HCT116 (cell line): ENCODE data around the gene CCDC187. TPM values are rescaled to one million over a fixed set of nuclear protein-coding genes. Genes with fewer than 3 reads are reported as not detected.

Experiments used
- ATAC-seq: fragments of 200-7000 bp; cut with Tn5 transposase; 2 replicates; pipeline ENCODE4 v1.9.1; 2020; ENCODE audit warnings: mild to moderate bottlenecking, moderate library complexity
- BruUV-seq: library from RNA; stranded (reverse); fragments of 400-500 nt; replicated peaks from 2 replicates; lab custom pipeline; 2021; lab: Mats Ljungman, UMichigan
- CTCF ChIA-PET: fragments of 300-600 bp; sonication (Branson Sonifier 250); formaldehyde crosslinking; loops from one replicate; lab custom pipeline; 2021; ENCODE audit warnings: antibody characterized with exemption; lab: Charles Lee
- POLR2A ChIA-PET: fragments of 300-600, 350-600 bp; sonication (Branson Sonifier 250); formaldehyde crosslinking; loops from one replicate; lab custom pipeline; 2021; ENCODE audit warnings: antibody characterized with exemption; lab: Charles Lee
- RAD21 ChIA-PET, 2 experiments: fragments of 300-600 bp; sonication (Branson Sonifier 250); formaldehyde crosslinking; loops; one replicate each; lab custom pipeline; 2023; ENCODE audit warnings: low total read pairs in 2 of 2; ENCODE audit not compliant: uncharacterized antibody in 2 of 2, unreplicated experiment in 2 of 2, low non-redundant PET in 1 of 2; lab: Charles Lee
- DNase-seq: peaks from one replicate; pipeline ENCODE4 v3.0.0-alpha.2; 2010; ENCODE audit warnings: low read depth, low spot score
- H2AFZ ChIP-seq: fragments of 200-600 bp; shearing (Covaris generic), sonication (generic); 2 replicates; pipeline ENCODE4 v1.6.1; 2017; ENCODE audit warnings: low read depth, mixed run types, mixed read lengths, antibody characterized with exemption, low read length; ENCODE audit not compliant: poor library complexity, severe bottlenecking
- H3K27ac ChIP-seq: 2 replicates; pipeline ENCODE4 v1.5.1; 2012; ENCODE audit warnings: low read depth, low read length
- H3K27me3 ChIP-seq: fragments of 200-600 bp; sonication (generic); 2 replicates; pipeline ENCODE4 v1.6.1; 2016; ENCODE audit warnings: mixed run types, low read length, mixed read lengths; ENCODE audit not compliant: insufficient read depth
- H3K36me3 ChIP-seq, 2 experiments: fragments of 200-500 bp in 1 of 2; fragments of 200-600 bp in 1 of 2; sonication (Bioruptor generic) in 1 of 2; sonication (generic) in 1 of 2; 2 replicates each; pipeline versions ENCODE4 v1.5.1 to v1.6.1; 2014 to 2016; ENCODE audit warnings: low read length in 2 of 2, inconsistent platforms in 1 of 2, mixed read lengths in 1 of 2, mixed run types in 1 of 2; ENCODE audit not compliant: insufficient read depth in 2 of 2, control insufficient read depth in 1 of 2
- H3K4me1 ChIP-seq, 2 experiments: fragments of 200-600 bp in 1 of 2; sonication (generic) in 1 of 2; 2 replicates each; pipeline versions ENCODE4 v1.5.1 to v1.6.1; 2012 to 2017; ENCODE audit warnings: low read length in 2 of 2, inconsistent platforms in 1 of 2, mild to moderate bottlenecking in 1 of 2, mixed read lengths in 1 of 2, mixed run types in 1 of 2, moderate library complexity in 1 of 2; ENCODE audit not compliant: insufficient read depth in 2 of 2, control insufficient read depth in 1 of 2
- H3K4me2 ChIP-seq: fragments of 200-600 bp; sonication (generic); 2 replicates; pipeline ENCODE4 v1.6.1; 2017; ENCODE audit warnings: mixed run types, low read length, mixed read lengths
- H3K4me3 ChIP-seq, 2 experiments: fragments of 200-600 bp in 1 of 2; sonication (generic) in 1 of 2; replicated peaks in 1 of 2; 2 replicates each; pipeline ENCODE4 v1.5.1; 2011 to 2016; ENCODE audit warnings: low read length in 2 of 2, control low read depth in 1 of 2, low read depth in 1 of 2, mild to moderate bottlenecking in 1 of 2, mixed read lengths in 1 of 2, mixed run types in 1 of 2
- H3K79me2 ChIP-seq: fragments of 200-600 bp; sonication (generic); 2 replicates; pipeline ENCODE4 v1.6.1; 2017; ENCODE audit warnings: mild to moderate bottlenecking, mixed run types, low read length, moderate library complexity, mixed read lengths; ENCODE audit not compliant: insufficient read depth
- H3K9ac ChIP-seq: fragments of 200-600 bp; sonication (generic); 2 replicates; pipeline ENCODE4 v1.6.1; 2016; ENCODE audit warnings: low read length, mixed read lengths
- H3K9me2 ChIP-seq: fragments of 200-600 bp; sonication (generic), shearing (Covaris generic); 2 replicates; pipeline ENCODE4 v1.6.1; 2017; ENCODE audit warnings: mixed run types, mild to moderate bottlenecking, moderate library complexity; ENCODE audit not compliant: insufficient read depth
- H3K9me3 ChIP-seq, 2 experiments: fragments of 200-500 bp in 1 of 2; fragments of 200-600 bp in 1 of 2; sonication (Bioruptor generic) in 1 of 2; sonication (generic) in 1 of 2; 2 replicates each; pipeline ENCODE4 v1.6.1; 2014 to 2017; ENCODE audit warnings: low read length in 2 of 2, mixed read lengths in 2 of 2, inconsistent platforms in 1 of 2, low read depth in 1 of 2, mild to moderate bottlenecking in 1 of 2, mixed run types in 1 of 2, moderate library complexity in 1 of 2; ENCODE audit not compliant: control insufficient read depth in 1 of 2, insufficient read depth in 1 of 2
- H4K20me1 ChIP-seq: fragments of 200-600 bp; sonication (generic), shearing (Covaris generic); 2 replicates; pipeline ENCODE4 v1.6.1; 2017; ENCODE audit warnings: mixed run types, mild to moderate bottlenecking, moderate library complexity; ENCODE audit not compliant: insufficient read depth
- ATF3 ChIP-seq: IDR thresholded peaks from 2 replicates; pipeline ENCODE4 v1.6.1; 2012
- CEBPB ChIP-seq: IDR thresholded peaks from 2 replicates; pipeline ENCODE4 v1.6.1; 2012; ENCODE audit warnings: low read depth
- EZH2 ChIP-seq: fragments of 200-600 bp; sonication (generic); IDR thresholded peaks from 2 replicates; pipeline ENCODE4 v1.6.1; 2017; ENCODE audit warnings: antibody characterized with exemption, mixed run types
- EZH2phosphoT487 ChIP-seq: fragments of 200-600 bp; IDR thresholded peaks from 2 replicates; pipeline ENCODE4 v1.6.1; 2018; ENCODE audit warnings: antibody characterized with exemption, borderline replicate concordance
- FOSL1 ChIP-seq: IDR thresholded peaks from 2 replicates; pipeline ENCODE4 v1.6.1; 2012; ENCODE audit warnings: low read depth
- REST ChIP-seq: IDR thresholded peaks from 2 replicates; pipeline ENCODE4 v1.6.1; 2012; ENCODE audit warnings: low read depth
- SIN3A ChIP-seq: IDR thresholded peaks from 2 replicates; pipeline ENCODE4 v1.6.1; 2012; ENCODE audit warnings: low read depth
- ZNF274 ChIP-seq: fragments of 200-500 bp; sonication (Bioruptor generic); IDR thresholded peaks from 2 replicates; pipeline ENCODE4 v1.6.1; 2014; ENCODE audit warnings: mild to moderate bottlenecking, low read depth, low read length, inconsistent platforms
- intact Hi-C: fragments of 100-400 bp; cut with micrococcal nuclease; formaldehyde crosslinking; loops from 2 replicates; pipeline ENCODE4 v1.10.0; 2022
- total RNA-seq: library from RNA; stranded (reverse); gene quantifications from one replicate; pipeline ENCODE4 v1.2.1, GENCODE V29; 2021; ENCODE audit not compliant: unreplicated experiment
- TF ChIP-seq, protein P1 (sequence below), 3 experiments: fragments of 200-600 bp in 1 of 3; sonication (generic) in 1 of 3; IDR thresholded peaks in 2 of 3; conservative IDR thresholded peaks in 1 of 3; 2 replicates each; pipeline ENCODE4 v1.5.1; 2012 to 2017; ENCODE audit warnings: low read depth in 2 of 3, low read length in 2 of 3, antibody characterized with exemption in 1 of 3, borderline replicate concordance in 1 of 3, control low read depth in 1 of 3, mild to moderate bottlenecking in 1 of 3, mixed read lengths in 1 of 3, mixed run types in 1 of 3, moderate library complexity in 1 of 3; ENCODE audit not compliant: insufficient read depth in 1 of 3

The CCDC187 gene
- total RNA-seq, 1 experiment from 2014 or later: 4.6 TPM

DNA sequence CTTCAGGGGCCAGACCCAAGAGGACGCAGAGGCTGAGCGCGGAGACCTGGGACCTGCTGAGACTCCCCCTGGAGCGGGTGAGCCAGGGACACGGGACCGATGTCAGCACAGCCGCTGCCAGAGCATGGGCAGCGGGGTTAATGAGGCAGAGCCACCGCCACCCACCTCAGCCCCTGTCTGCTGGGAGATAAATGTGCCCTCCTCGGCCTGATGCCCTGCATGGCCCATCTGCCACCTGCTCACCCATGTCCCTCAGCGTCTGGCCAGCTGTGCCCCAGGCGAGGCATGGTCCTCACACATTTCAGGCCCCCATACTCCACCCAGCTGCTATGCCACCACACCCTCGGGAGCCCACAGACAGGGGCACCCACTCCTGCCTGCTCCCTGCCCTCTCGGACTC is 44.8 kb upstream of the CCDC187 start (continued):
- no peak for TF ChIP-seq REST
- no peak for TF ChIP-seq EZH2
- no peak for TF ChIP-seq ZNF274

- ATAC-seq (no peak), DNase-seq (no peak)
- H3K4me1 ChIP-seq: peaks cover 15 to 29% of the 10 kb centered on the region in 2 experiments; a peak in 3 of 4 replicates
- no peaks in the 10 kb centered on the region for H3K27me3 ChIP-seq
- ChIA-PET CTCF (no interaction called here), RAD21 (no interaction called here), POLR2A (no interaction called here)
- intact Hi-C loops: no loop called here
- H3K9ac ChIP-seq: no peak overlapping the region
- no peak overlapping the region for H3K27ac ChIP-seq
- H3K79me2 ChIP-seq: no peaks in the 10 kb centered on the region
- H3K36me3 ChIP-seq: no peaks in the 10 kb centered on the region
- no TSS peak for BruUV-seq
- H4K20me1 ChIP-seq: no peaks in the 10 kb centered on the region
- H2AFZ ChIP-seq: no peak overlapping the region
- H3K9me3 ChIP-seq: no peaks in the 10 kb centered on the region
- no peak overlapping the region for H3K4me3 ChIP-seq
- H3K4me2 ChIP-seq: no peak overlapping the region
- no peaks in the 10 kb centered on the region for H3K9me2 ChIP-seq
- TF ChIP-seq ATF3 (no peak), FOSL1 (no peak), ZNF274 (no peak), SIN3A (no peak), CEBPB (no peak), EZH2phosphoT487 (no peak)
- TF ChIP-seq, protein P1, sequence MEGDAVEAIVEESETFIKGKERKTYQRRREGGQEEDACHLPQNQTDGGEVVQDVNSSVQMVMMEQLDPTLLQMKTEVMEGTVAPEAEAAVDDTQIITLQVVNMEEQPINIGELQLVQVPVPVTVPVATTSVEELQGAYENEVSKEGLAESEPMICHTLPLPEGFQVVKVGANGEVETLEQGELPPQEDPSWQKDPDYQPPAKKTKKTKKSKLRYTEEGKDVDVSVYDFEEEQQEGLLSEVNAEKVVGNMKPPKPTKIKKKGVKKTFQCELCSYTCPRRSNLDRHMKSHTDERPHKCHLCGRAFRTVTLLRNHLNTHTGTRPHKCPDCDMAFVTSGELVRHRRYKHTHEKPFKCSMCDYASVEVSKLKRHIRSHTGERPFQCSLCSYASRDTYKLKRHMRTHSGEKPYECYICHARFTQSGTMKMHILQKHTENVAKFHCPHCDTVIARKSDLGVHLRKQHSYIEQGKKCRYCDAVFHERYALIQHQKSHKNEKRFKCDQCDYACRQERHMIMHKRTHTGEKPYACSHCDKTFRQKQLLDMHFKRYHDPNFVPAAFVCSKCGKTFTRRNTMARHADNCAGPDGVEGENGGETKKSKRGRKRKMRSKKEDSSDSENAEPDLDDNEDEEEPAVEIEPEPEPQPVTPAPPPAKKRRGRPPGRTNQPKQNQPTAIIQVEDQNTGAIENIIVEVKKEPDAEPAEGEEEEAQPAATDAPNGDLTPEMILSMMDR (IDR thresholded peaks at IDR 0.05 in 2 of 3, conservative IDR thresholded peaks at IDR 0.05 in 1 of 3; ENCODE audit: borderline replicate concordance in 1 of 3, insufficient read depth in 1 of 3, low read depth in 2 of 3, low read length in 2 of 3): no peak
Observed at GRCh38 chr9:136347472-136348256, 43.8 kb upstream of the CCDC187 start.
